Measurements from ENCODE around the gene PLA2G3. TPM values are rescaled to one million over a fixed set of nuclear protein-coding genes. Genes with fewer than 3 reads are reported as not detected.

Gene PLA2G3
- polyA plus RNA-seq, 1 donor (not counting 4 experiments of a cell fraction or from before 2014, with no cell fraction given) = 0.38 TPM

GRCh38 chr22:31128156-31128555 lies 12.2 kb downstream of the PLA2G3 start:
- Histone ChIP-seq H2AFZ (ENCODE audit: control insufficient read depth, low read length) (no peak overlapping the region), H3K9me1 (ENCODE audit: control insufficient read depth, extremely low read depth, insufficient read depth, low read length) (no peaks in the 10 kb centered on the region), H3K9me3 (ENCODE audit: control insufficient read depth, low read depth, low read length) (no peaks in the 10 kb centered on the region), H3K27me3 (ENCODE audit: control insufficient read depth, extremely low read depth, insufficient read depth, low read length) (peaks cover 16% of the 10 kb centered on the region), H3K27ac (ENCODE audit: control insufficient read depth, insufficient read depth, low read length) (no peak overlapping the region), H3K4me3 (ENCODE audit: control insufficient read depth in 2 of 3, extremely low read depth in 1 of 3, insufficient read depth in 2 of 3, low read depth in 1 of 3, low read length in 3 of 3) (no peak overlapping the region), H3K4me2 (ENCODE audit: control insufficient read depth, extremely low read depth, insufficient read depth, low read depth, low read length) (no peak overlapping the region), H4K20me1 (ENCODE audit: control insufficient read depth, extremely low read depth, insufficient read depth, low read length) (no peaks in the 10 kb centered on the region), H3K79me2 (ENCODE audit: control insufficient read depth, insufficient read depth, low read length) (no peaks in the 10 kb centered on the region), H3K4me1 (ENCODE audit: control insufficient read depth, extremely low read depth, insufficient read depth, low read length) (peaks cover 1% of the 10 kb centered on the region), H3K9ac (ENCODE audit: control insufficient read depth, extremely low read depth, insufficient read depth, low read length) (no peak overlapping the region), H3K36me3 (ENCODE audit: control insufficient read depth in 2 of 2, extremely low read depth in 1 of 2, insufficient read depth in 2 of 2, low read length in 2 of 2) (no peaks in the 10 kb centered on the region)
- TF ChIP-seq EZH2 (IDR thresholded peaks at IDR 0.05; ENCODE audit: low read length) = no peak
- no peak for TF ChIP-seq CTCF (optimal IDR thresholded peaks at IDR 0.05 in 1 of 3, IDR thresholded peaks at IDR 0.05 in 1 of 3, conservative IDR thresholded peaks at IDR 0.05 in 1 of 3; ENCODE audit: extremely low read depth in 1 of 3, insufficient read depth in 2 of 3, low read length in 3 of 3)
- FAIRE-seq (no peak), DNase-seq (ENCODE audit: low read depth, low spot score) (no peak)
- dilution Hi-C loops (cut with MboI; ENCODE audit: extremely low pct_ligation_motif_present, low sequenced_read_pairs) = no loop called here

GRCh38 chr22:31127181-31127772 lies 13.0 kb downstream of the PLA2G3 start:
- peaks cover 17% of the 10 kb centered on the region for H3K27me3 ChIP-seq (ENCODE audit: control insufficient read depth, extremely low read depth, insufficient read depth, low read length)
- no peak overlapping the region for H2AFZ ChIP-seq (ENCODE audit: control insufficient read depth, low read length)
- H3K4me2 ChIP-seq (ENCODE audit: control insufficient read depth, extremely low read depth, insufficient read depth, low read depth, low read length) = no peak overlapping the region
- H3K36me3 ChIP-seq (ENCODE audit: control insufficient read depth in 2 of 2, extremely low read depth in 1 of 2, insufficient read depth in 2 of 2, low read length in 2 of 2) = no peaks in the 10 kb centered on the region
- no peaks in the 10 kb centered on the region for H4K20me1 ChIP-seq (ENCODE audit: control insufficient read depth, extremely low read depth, insufficient read depth, low read length)
- no peak for DNase-seq (ENCODE audit: low read depth, low spot score)
- dilution Hi-C loops (cut with MboI; ENCODE audit: extremely low pct_ligation_motif_present, low sequenced_read_pairs) = no loop called here
- no peaks in the 10 kb centered on the region for H3K9me1 ChIP-seq (ENCODE audit: control insufficient read depth, extremely low read depth, insufficient read depth, low read length)
- TF ChIP-seq EZH2 (IDR thresholded peaks at IDR 0.05; ENCODE audit: low read length) (no peak), CTCF (optimal IDR thresholded peaks at IDR 0.05 in 1 of 3, IDR thresholded peaks at IDR 0.05 in 1 of 3, conservative IDR thresholded peaks at IDR 0.05 in 1 of 3; ENCODE audit: extremely low read depth in 1 of 3, insufficient read depth in 2 of 3, low read length in 3 of 3) (no peak)
- FAIRE-seq = no peak
- no peak overlapping the region for H3K27ac ChIP-seq (ENCODE audit: control insufficient read depth, insufficient read depth, low read length)
- H3K9me3 ChIP-seq (ENCODE audit: control insufficient read depth, low read depth, low read length) = no peaks in the 10 kb centered on the region
- H3K79me2 ChIP-seq (ENCODE audit: control insufficient read depth, insufficient read depth, low read length) = no peaks in the 10 kb centered on the region
- H3K4me3 ChIP-seq (ENCODE audit: control insufficient read depth in 2 of 3, extremely low read depth in 1 of 3, insufficient read depth in 2 of 3, low read depth in 1 of 3, low read length in 3 of 3) = no peak overlapping the region
- no peak overlapping the region for H3K9ac ChIP-seq (ENCODE audit: control insufficient read depth, extremely low read depth, insufficient read depth, low read length)
- peaks cover 8% of the 10 kb centered on the region for H3K4me1 ChIP-seq (ENCODE audit: control insufficient read depth, extremely low read depth, insufficient read depth, low read length)
